ENCODE measurements around the gene MAPK10. TPM values are rescaled to one million over a fixed set of nuclear protein-coding genes. Genes with fewer than 3 reads are reported as not detected.
"Not testable (repeated sequence)": the region's sequence is repeated elsewhere in the genome, so short reads cannot be mapped to it uniquely, and the experiment has no call there.

Gene MAPK10
- total RNA-seq, 6 experiments from 2014 or later, result 0.79 to 1.8 (median 1.1) TPM

- peaks cover 87% of the 10 kb centered on the region for H3K4me1 Mint-ChIP-seq (ENCODE audit: low read depth)
- no peak for TF ChIP-seq CTCF (IDR thresholded peaks at IDR 0.05)
- no peaks in the 10 kb centered on the region; the same call in 1 of the 2 replicates for H3K27me3 Mint-ChIP-seq (ENCODE audit: insufficient read depth)
- H3K27ac Mint-ChIP-seq, result peak overlapping the region; percentile 67
- peak overlapping the region; percentile 49 for H3K4me3 Mint-ChIP-seq
- peaks cover 15% of the 10 kb centered on the region; the same call in 1 of the 2 replicates for H3K36me3 Mint-ChIP-seq (ENCODE audit: low read depth)
- no peaks in the 10 kb centered on the region for H3K9me3 Mint-ChIP-seq
- DNase-seq, result peak; percentile 26
These were observed 392.0 kb downstream of the MAPK10 start for GRCh38 chr4:85967872-85968271.

GRCh38 chr4:85966373-85966772 lies 393.5 kb downstream of the MAPK10 start:
- peaks cover 8% of the 10 kb centered on the region; the same call in 1 of the 2 replicates for H3K36me3 Mint-ChIP-seq (ENCODE audit: low read depth)
- H3K27me3 Mint-ChIP-seq (ENCODE audit: insufficient read depth), result no peaks in the 10 kb centered on the region; the same call in 1 of the 2 replicates
- TF ChIP-seq CTCF (IDR thresholded peaks at IDR 0.05), result no peak
- no peak overlapping the region for H3K27ac Mint-ChIP-seq
- H3K4me1 Mint-ChIP-seq (ENCODE audit: low read depth), result peaks cover 86% of the 10 kb centered on the region
- no peak for DNase-seq
- no peak overlapping the region for H3K4me3 Mint-ChIP-seq
- H3K9me3 Mint-ChIP-seq, result no peaks in the 10 kb centered on the region

- TF ChIP-seq CTCF (IDR thresholded peaks at IDR 0.05), result no peak
- H3K9me3 Mint-ChIP-seq, result no peaks in the 10 kb centered on the region
- no peaks in the 10 kb centered on the region; the same call in 1 of the 2 replicates for H3K27me3 Mint-ChIP-seq (ENCODE audit: insufficient read depth)
- no peak overlapping the region for H3K4me3 Mint-ChIP-seq
- no peak for DNase-seq
- H3K4me1 Mint-ChIP-seq (ENCODE audit: low read depth), result peaks cover 80% of the 10 kb centered on the region
- no peak overlapping the region for H3K27ac Mint-ChIP-seq
- peaks cover 8% of the 10 kb centered on the region; the same call in 1 of the 2 replicates for H3K36me3 Mint-ChIP-seq (ENCODE audit: low read depth)
These were observed 394.3 kb downstream of the MAPK10 start for GRCh38 chr4:85965529-85965928.

- not testable (repeated sequence) for H3K27me3 Mint-ChIP-seq (ENCODE audit: insufficient read depth); DNase-seq; H3K4me3 Mint-ChIP-seq; H3K27ac Mint-ChIP-seq; H3K36me3 Mint-ChIP-seq (ENCODE audit: low read depth); H3K9me3 Mint-ChIP-seq
- H3K4me1 Mint-ChIP-seq (ENCODE audit: low read depth), result peaks cover 75% of the 10 kb centered on the region
These were observed 394.8 kb downstream of the MAPK10 start for GRCh38 chr4:85965017-85965416.

- peak; percentile 49; the same call in 1 of the 2 replicates for TF ChIP-seq CTCF (IDR thresholded peaks at IDR 0.05)
- H3K4me3 Mint-ChIP-seq, result no peak overlapping the region
- no peak for DNase-seq
- no peak overlapping the region for H3K27ac Mint-ChIP-seq
- peaks cover 8% of the 10 kb centered on the region; the same call in 1 of the 2 replicates for H3K36me3 Mint-ChIP-seq (ENCODE audit: low read depth)
- peaks cover 68% of the 10 kb centered on the region for H3K4me1 Mint-ChIP-seq (ENCODE audit: low read depth)
- no peaks in the 10 kb centered on the region for H3K27me3 Mint-ChIP-seq (ENCODE audit: insufficient read depth)
- H3K9me3 Mint-ChIP-seq, result no peaks in the 10 kb centered on the region
These were observed 395.6 kb downstream of the MAPK10 start for GRCh38 chr4:85964298-85964697.

GRCh38 chr4:85963231-85963630 lies 396.6 kb downstream of the MAPK10 start:
- Mint-ChIP-seq H3K9me3 (no peaks in the 10 kb centered on the region), H3K4me1 (ENCODE audit: low read depth) (peaks cover 57% of the 10 kb centered on the region), H3K27ac (no peak overlapping the region), H3K36me3 (ENCODE audit: low read depth) (peaks cover 8% of the 10 kb centered on the region; the same call in 1 of the 2 replicates), H3K4me3 (no peak overlapping the region), H3K27me3 (ENCODE audit: insufficient read depth) (no peaks in the 10 kb centered on the region)
- no peak for TF ChIP-seq CTCF (IDR thresholded peaks at IDR 0.05)
- DNase-seq, result no peak
